GM18517 (cell line): ENCODE data around the gene KRT6C.

ENCODE experiments used
- ATAC-seq: cut with Tn5 transposase; IDR thresholded peaks from one replicate; pipeline ENCODE4 v1.9.1; 2021; ENCODE audit warnings: mild to moderate bottlenecking, moderate library complexity; ENCODE audit not compliant: unreplicated experiment

The KRT6C gene

DNA sequence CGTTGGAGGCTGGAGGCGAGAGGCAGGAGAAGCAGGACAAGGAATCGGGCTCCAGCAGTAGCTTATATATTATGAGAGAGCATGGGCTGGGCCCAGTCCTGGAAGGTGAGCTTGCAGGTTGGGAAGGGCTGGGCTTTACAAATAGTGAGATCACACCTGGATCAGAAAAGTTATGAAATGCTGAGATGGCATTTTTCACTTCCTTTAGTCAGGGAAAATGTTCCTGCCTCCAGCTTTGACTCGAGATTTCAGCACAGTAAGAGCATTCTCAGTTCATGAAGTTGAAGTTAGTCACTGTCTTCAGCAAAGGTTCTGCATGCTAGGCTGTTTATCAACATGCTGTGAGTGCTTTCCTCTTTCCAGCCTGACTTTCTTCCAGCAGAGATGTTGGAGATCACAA, at the start of gene KRT6C:
Gene KRT6C, minus strand, starts transcription at position 38 of the 400 bp plus-strand sequence. CDS start 68 bp downstream, outside the sequence.
- ATAC-seq = no peak

DNA sequence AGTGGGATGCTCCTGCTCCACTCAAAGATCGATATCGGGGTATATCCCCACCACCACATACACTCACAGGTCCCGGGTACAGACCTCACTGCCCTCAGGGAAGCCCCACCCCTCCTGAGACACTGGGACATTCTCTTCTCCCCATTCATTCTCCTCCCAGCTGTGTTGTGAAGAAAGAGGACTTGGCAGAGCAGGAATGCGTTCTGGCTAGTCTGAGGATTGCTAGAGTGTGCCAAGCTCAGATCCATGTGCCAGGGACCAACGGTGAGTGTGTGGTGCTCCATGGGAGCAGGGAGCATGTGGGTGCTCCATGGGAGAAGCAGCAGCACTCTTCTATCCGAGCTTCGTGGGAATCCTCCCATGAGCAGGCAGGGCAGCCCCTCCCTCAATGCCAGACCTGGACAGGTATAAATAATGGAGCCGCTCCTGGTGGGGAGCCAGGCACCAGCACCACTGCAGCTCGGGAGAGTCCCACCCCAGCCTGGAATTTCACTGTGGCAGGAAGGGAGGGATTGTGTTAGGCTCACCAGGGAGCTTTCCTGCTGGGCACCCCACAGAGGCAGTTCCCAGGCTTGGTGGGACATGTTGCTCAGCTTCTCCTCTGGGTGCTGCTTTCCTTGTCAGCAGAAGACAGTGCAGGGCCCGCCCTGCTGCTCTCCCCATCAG, 48.9 kb upstream of the KRT6C start:
- ATAC-seq = no peak

DNA sequence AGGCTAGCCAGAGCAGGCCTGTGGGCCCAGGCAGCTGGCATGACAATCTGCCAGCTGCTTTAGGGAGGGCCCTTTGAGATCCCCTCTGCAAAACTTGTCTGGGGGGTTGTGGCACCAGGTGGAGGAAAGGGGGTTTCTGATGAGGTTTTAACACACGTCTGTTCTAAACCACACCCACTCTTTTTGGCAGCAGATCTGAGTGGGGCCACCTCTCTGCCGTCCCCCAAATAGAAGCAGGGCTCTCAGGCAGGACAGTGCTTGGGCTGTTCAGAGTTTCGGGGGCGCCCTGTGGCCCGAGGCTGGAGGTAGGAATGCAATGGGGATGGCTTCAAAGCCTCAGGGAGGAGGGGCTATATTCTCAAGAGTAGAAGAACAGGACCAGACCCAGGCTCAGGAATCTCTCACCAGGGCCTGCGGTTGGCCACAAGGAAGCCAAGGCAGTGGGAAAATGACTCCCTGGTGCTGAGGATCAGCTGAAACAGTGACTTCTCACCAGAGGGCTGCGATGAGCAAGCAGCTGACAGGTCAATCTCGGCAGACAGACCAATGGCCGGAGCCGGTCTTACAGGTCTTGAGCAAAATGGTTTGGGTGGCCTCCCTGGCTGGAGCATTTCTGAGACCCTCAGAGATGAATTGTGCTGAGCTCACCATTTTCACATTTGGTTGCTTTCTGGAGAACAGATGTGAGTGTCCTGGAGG, 48.1 kb upstream of the KRT6C start:
- ATAC-seq = no peak

DNA sequence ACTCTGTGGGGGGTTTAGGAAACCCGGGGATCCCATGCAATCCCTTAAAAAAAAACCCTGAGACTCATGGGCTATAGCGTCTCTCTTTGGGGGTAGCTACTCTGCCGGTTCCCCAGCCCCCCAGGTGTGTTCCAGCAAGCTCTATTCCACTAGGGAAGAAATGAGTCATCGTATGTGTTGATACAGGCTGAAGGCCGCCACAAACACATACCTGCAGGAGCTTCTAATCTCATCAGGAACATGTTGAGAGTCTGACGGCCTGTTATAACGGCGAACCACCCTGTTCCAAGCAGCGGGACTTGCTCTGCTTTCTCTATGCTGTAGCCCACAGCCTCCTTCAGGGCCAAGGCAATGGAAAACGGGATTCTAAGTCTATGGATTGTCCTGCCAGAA, 47.6 kb upstream of the KRT6C start:
- ATAC-seq = no peak

DNA sequence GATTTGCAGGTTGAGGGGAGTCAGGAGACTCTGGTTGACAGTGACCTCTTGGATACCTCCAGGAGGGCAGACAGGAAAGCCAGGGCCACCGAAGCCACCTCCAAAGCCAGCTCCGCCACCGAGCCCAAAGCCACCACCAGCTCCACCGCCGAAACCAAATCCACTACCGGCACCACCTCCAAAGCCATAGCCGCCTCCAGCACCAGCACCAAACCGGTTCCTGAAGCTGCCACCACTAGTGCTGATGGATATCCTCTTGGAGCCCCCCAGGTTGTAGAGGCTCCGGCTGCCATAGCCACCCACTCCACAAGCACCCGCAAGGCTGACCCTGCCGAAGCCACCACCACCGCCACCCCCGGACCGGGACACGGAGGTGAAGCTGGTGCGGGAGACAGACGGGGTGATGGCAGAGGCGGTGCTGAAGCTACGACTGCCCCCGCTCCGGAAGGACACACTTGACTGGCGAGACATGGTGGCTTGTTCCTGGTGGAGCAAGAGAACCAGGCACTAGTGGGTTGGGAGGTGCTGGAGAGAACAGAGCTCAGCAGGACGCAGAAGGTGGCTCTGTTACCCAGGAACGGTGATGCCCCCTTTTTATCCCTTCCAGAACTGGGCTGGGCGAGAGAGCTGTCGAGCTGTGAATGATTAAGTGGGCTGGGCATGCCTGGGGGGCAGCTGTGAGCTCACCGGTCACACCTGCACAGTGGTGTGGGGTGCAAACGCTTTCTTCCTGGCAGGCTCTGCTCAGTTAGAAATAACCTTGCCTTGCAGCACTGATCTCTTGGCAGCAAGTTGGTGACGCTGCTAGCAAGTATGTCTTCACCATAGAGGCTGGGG, 46.4 kb upstream of the KRT6C start, which contains the start of gene KRT5:
Gene KRT5, minus strand, starts transcription at position 569 of the 837 bp plus-strand sequence. Its CDS starts 98 bp downstream, at position 471.
- ATAC-seq = no peak

DNA sequence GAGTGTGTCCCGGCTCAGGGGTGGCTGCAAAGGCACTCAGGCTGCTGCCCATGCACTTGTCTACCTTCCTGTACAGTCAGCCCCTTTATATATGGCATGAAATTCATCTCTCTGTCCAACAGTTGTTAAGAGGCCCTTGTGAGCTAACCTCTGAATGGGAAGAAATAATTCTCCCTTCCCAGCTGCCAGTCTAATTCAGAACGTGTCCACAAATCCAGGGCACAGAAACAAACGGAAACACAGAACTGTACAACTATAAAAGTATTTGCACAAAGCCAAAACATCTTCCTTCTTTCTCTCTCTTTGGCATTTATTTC, 45.7 kb upstream of the KRT6C start:
- no peak for ATAC-seq

DNA sequence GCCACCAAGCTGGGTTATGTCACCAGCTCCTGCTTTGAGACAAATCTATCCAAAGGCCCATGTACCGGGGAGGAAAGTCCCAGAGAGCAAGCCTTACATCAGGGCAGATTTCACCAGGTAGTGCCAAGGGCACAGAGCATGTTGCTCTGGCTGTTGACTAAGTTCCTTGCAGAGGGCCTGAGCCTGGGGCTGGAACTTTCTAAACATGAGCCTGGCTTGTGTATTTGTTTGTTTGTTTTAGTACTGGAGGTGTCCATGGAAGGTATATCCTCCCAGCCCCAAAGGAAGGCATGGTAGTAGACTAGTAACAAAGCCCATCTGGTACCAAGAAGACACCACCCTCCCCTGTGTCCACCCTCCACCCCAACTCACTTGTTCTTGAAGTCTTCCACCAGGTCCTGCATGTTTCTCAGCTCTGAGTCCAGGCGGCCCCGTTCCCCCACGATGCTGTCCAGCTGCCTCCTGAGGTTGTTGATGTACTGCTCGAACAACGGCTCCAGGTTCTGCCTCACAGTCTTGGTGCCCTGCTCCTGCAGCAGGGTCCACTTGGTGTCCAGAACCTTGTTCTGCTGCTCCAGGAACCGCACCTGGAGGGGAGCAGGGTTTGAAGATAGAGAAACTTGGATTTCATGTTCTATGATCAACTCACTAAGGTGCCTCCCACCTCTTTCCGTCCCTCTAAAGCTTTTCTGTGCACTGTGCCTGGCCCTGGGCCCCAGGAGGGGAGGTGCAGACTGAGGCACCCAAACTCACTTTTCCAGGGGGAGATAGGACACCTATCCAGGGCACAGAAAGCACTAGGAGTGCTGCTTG, 45.2 kb upstream of the KRT6C start:
- no peak for ATAC-seq

DNA sequence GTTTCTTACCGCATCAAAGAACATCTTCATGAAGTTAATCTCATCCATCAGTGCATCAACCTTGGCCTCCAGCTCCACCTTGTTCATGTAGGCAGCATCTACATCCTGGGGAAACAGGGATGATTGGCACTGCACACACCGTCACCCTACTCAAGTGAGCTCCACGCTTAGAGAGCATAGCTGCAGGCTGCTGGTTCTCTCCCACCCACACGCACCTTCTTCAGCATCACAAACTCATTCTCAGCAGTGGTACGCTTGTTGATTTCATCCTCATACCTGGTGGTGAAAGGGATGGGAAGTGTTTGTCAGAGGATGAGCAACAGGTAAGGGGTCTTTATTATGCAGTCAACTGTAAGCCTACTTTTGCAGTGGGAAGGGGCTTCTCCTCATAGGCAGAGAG, 44.3 kb upstream of the KRT6C start:
- no peak for ATAC-seq

DNA sequence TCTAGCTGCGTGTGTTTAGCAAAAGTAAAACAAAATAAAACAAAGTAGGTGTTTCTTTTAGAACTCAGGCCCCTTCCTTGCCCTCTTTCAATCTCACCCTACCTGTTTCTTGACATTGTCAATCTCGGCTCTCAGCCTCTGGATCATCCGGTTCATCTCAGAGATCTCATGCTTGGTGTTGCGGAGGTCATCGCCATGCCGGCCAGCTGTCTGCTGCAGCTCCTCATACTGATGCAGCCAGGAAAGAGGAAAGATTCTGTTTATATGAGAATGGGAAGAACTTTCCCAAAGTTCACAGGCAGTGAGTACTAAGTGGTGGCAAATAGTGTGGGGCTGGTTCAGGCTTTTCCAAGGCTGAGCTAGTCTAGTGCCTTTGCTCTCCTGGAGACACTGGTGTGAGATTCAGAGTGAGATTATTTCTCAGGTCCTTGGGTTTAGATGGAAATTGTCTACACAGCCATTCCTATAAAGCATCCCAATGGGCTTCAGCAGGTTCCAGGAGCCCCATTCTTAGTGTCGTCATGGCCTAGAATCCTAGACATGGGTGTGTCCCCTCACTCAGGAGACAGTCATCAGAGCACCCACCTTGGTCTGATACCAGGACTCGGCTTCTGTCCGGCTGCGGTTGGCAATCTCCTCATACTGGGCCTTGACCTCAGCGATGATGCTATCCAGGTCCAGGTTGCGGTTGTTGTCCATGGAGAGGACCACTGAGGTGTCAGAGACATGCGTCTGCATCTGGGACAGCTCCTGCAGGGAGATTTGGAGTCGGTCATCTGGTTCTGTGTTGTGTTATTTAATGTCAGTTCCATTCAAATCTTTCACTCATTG, 43.6 kb upstream of the KRT6C start:
- ATAC-seq = no peak

DNA sequence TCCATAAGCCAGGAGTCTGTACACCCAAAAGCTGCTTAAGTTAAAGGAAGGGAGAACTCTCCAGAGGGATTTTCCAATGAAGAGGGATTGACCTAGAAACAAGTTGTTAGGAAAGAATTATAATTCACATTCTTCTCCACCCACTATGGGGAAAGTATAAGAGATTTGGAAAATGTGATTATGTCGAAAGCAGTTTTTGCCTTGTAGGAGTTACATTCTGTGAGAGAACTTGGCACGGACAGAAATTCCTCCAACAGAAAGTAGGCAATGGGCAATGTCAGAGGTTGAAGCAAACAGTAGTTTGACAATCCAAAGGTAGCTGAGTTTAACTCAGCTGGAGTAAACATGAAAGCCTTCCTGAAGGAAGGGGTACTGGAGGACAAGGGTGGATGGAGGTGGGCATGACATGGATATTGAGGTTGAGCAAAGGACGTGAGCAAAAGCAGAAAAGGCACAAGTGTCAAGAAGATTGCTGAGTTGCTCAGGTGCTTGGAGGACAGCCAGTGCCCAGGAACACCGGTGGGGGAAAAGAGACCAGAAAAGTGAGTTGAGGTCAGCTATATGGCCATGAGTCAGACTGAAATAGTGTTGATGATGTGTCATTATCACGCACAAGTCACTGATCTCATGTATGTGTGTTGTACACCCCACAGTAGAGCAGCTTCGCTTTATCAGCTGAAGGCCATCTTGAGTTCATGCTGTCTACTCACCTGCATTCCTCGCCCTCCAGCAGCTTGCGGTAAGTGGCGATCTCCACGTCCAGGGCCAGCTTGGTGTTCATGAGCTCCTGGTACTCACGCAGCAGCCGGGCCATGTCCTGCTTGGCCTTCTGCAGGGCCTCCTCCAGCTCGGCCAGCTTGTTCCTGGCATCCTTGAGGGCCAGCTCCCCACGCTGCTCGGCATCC, 42.6 kb upstream of the KRT6C start:
- no peak for ATAC-seq

DNA sequence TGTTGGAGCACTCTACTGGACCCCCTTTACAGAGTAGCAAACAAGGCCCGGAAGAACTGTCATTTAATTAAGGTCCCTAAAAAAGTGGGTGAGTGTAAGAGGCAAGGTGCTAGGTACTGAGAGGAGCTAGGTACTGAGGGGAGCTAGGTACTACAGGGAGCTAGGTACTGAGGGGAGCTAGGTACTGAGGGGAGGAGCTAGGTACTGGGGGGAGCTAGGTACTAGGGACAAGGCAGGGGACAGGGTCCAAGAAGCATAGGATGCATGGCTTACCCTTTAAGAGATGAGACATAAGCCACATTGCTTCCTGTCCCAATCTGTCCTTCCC, 41.7 kb upstream of the KRT6C start:
- no peak for ATAC-seq

DNA sequence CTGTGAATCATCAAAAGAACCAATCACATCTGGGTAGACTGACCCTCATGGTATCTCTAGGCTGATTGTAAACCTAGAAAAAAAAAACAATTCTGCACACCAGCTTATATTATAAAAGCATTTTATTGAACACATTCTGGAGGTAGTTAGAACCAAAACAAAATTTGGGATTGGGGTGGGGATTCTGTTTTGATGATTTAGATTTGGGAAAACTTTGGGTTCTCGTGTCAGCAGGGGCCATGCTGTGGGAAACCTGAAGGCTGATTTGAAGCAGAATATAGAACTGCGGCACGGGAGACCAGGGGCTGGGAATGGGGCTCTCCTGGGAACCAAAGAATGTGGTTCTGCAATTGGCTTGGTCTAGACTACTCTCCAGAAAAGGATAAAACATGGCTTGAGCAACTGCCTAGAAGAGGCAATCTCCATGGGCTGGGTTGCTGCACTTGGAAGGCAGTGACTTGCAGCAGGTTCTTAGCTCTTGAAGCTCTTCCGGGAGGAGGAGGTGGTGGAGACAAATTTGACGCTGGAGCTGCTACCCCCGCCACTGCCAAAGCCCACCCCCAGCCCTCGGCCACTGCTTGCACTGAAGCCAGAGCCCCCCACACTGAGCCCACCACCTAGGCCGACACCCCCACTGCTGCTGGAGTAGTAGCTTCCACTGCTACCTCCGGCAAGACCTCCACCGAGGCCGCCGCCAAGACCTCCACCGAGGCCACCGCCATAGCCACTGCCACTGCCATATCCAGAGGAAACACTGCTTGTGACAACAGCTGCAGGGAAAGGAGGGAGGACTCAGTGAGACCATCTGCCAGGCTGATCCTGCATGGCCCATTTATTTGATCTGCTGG, 41.1 kb upstream of the KRT6C start:
- no peak for ATAC-seq

DNA sequence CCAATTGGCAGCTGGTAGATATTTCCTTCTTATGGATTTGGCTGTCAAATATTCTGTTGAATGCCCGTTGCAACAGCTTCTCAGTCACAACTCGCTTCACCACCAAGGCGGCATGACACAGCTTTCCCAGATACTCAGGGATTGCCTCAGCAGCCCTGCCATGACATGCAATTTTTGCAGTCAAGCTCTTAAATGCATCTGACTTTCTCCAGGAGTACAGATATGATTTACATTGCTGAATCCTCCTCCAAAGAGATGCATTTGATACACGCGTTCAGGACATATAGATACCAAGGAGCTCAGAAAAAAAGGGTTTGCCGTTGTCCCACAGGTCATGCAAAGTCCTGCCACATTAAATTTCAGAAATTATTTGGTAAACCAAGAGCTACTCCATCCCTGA, 40.1 kb upstream of the KRT6C start:
- no peak for ATAC-seq

DNA sequence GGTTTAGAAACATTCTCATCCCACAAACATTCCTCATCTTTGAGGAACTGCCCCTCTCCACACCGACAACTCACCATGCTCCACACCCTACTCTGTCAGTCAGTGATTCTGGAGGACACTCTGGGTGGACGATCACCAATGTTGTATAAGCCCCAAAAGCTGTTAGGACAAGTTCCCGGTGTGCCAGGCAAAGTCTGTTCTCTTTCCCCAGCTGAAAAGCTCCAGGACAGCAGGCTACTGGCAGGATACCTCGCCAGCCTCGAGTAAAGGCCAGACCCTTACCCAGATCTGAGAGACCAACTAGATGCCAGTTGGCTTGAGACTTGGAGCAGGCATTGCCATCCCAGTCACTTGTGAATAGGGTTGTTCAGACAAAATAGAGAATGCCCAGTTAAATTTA, 34.6 kb upstream of the KRT6C start:
- no peak for ATAC-seq

DNA sequence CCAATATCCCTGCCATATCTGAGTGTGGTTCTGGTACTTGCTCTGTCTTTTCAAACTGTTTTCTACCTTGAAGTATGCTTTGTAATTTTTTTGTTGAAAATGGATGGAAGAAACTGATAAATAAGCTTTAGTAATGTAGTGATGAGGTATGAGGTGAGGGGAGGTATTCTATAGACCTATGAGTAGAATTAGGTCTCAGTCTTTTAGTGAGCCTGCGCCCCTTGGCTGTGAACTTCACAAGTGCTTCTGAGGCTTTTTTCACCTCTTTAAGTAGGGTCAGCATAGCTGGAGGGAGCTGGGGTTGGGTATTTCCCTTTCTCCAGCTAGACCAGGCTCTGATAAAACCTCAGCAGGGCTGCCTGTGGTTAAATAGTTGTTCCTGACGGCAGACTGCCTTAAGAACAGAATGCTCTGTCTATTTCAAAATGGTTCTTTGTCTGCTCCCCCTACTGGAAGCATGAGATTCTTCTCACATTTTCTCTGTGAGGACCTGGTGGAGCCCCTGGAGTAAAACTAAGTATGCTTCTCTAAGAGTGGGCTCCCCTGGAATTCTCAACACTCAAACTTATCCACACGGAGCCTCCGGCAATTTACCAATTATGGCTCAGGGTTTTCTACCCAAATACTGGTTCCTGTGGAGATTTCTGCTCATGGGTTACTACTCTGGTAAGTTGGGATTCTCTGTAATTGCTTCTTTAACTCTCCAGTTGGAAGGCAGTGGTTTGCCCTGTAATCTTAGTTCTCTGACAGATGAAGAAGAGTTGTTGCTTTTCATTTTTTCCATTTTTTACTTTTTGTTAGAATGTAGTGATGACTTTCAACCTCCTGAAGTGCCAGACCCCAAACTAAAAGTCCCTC, 33.5 kb upstream of the KRT6C start:
- no peak for ATAC-seq

DNA sequence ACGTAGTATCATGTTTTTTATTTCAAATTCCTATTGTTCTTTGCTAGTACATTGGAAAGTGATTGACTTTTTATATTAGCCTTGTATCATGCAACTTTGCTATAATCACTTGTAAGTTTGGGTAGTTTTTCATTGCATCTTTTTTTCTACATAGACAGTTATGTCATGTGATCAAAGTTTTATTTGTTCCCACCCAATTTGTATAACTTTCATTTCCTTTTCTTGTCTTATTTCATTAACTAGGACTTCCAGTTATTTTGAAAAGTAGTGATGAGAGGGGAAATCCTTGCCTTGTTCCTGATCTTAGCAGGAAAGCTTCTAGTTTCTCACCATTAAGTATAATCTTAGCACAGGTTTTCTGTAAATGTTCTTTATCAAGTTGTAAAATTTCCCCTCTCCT, 29.3 kb upstream of the KRT6C start:
- no peak for ATAC-seq

DNA sequence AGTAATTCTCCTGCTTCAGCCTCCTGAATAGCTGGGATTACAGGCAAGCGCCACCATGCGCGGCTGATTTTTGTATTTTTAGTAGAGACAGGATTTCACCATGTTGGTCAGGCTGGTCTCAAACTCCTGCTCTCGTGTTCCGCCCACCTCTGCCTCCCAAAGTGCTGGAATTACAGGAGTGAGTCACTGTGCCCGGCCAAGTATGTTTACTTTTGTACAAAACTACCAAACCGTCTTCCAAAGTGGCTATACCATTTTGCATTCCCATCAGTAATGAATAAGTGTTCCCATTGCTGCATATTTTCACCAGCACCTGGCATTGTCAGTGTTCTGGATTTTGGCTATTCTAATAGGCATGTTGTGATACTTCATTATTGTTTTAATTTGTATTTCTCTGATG, 27.9 kb upstream of the KRT6C start:
- no peak for ATAC-seq
